HFF-Myc (cell line): ENCODE data around the gene CASP9.

Experiments used
- DNase-seq: peaks from one replicate; pipeline ENCODE4 v3.0.0-alpha.2; 2011; ENCODE audit warnings: low read depth; ENCODE audit errors: extremely low read depth
- H3K4me3 ChIP-seq: replicated peaks from 2 replicates; pipeline ENCODE4 v1.5.1; 2011; ENCODE audit warnings: low read depth, mild to moderate bottlenecking, control low read depth, low read length
- TF ChIP-seq, protein P1 (sequence below): IDR thresholded peaks from 2 replicates; pipeline ENCODE4 v1.5.1; 2012; ENCODE audit warnings: mild to moderate bottlenecking, low read depth, low read length, control low read depth; ENCODE audit errors: missing control alignments

CASP9 gene

GRCh38 chr1:15444468-15445389 is 79.3 kb downstream of the CASP9 start:
- no peak overlapping the region for H3K4me3 ChIP-seq
- TF ChIP-seq, protein P1, sequence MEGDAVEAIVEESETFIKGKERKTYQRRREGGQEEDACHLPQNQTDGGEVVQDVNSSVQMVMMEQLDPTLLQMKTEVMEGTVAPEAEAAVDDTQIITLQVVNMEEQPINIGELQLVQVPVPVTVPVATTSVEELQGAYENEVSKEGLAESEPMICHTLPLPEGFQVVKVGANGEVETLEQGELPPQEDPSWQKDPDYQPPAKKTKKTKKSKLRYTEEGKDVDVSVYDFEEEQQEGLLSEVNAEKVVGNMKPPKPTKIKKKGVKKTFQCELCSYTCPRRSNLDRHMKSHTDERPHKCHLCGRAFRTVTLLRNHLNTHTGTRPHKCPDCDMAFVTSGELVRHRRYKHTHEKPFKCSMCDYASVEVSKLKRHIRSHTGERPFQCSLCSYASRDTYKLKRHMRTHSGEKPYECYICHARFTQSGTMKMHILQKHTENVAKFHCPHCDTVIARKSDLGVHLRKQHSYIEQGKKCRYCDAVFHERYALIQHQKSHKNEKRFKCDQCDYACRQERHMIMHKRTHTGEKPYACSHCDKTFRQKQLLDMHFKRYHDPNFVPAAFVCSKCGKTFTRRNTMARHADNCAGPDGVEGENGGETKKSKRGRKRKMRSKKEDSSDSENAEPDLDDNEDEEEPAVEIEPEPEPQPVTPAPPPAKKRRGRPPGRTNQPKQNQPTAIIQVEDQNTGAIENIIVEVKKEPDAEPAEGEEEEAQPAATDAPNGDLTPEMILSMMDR: no peak
- no peak for DNase-seq

DNA sequence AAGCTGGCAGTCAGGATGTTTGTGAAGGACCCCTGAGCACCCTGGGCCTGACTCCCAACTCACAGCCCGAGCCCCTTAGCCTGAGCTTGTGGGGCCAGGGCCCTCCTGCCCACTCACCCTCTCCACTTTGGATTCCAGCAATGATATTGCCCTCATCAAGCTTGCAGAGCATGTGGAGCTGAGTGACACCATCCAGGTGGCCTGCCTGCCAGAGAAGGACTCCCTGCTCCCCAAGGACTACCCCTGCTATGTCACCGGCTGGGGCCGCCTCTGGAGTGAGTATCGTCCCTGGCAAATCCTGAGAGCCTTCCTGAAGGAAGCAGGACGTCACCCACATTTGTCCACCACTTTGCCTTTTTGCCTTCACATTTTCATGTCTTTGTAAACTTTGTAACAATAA is 80.7 kb downstream of the CASP9 start:
- TF ChIP-seq, protein P1: no peak
- no peak overlapping the region for H3K4me3 ChIP-seq
- DNase-seq: no peak

- H3K4me3 ChIP-seq: no peak overlapping the region
- TF ChIP-seq, protein P1: no peak
- DNase-seq: no peak
Observed at GRCh38 chr1:15442759-15443158, 81.3 kb downstream of the CASP9 start.

DNA sequence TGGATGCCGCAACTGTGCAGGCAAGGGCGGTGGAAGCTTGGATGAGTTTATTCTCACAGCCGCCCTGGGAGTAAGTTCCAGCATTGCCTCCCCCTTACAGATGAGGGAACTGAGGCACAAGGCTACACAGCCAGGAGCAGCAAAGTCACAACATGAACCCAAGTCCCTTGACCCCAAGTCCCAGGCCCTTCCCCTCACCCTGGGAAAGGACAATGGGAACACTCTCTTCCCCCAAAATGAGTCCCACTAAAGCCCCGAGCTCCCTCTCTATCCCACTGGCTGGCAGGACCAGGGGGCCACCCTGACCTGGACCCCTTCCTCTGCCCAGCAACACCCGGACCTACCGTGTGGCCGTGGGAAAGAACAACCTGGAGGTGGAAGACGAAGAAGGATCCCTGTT is 81.9 kb downstream of the CASP9 start:
- TF ChIP-seq, protein P1: no peak
- DNase-seq: no peak
- H3K4me3 ChIP-seq: no peak overlapping the region
